Suprapubic skin (tissue), 4 donors: ENCODE data around the gene FIP1L1.

Source experiments
- CTCF ChIP-seq, 2 donors: fragments of 200-600 bp in 1 of 2; fragments of 450-650 bp in 1 of 2; sonication (generic) in 1 of 2; IDR thresholded peaks; one replicate each; pipeline ENCODE4 v1.5.1; 2016 to 2019; ENCODE audit warnings: antibody characterized with exemption in 2 of 2, mild to moderate bottlenecking in 1 of 2, moderate library complexity in 1 of 2
- EP300 ChIP-seq: sonication (generic); formaldehyde crosslinking; IDR thresholded peaks from one replicate; pipeline ENCODE4 v1.6.1; 2017; ENCODE audit warnings: antibody characterized with exemption
- POLR2A ChIP-seq, 2 donors: fragments of 450-650 bp; IDR thresholded peaks; one replicate each; pipeline ENCODE4 v1.6.1; 2017; ENCODE audit warnings: antibody characterized with exemption in 2 of 2, mild to moderate bottlenecking in 2 of 2, moderate library complexity in 2 of 2
- POLR2AphosphoS5 ChIP-seq, 3 donors: sonication (generic); formaldehyde crosslinking; IDR thresholded peaks; one replicate each; pipeline ENCODE4 v1.6.1; 2017; ENCODE audit warnings: antibody characterized with exemption in 3 of 3

DNA sequence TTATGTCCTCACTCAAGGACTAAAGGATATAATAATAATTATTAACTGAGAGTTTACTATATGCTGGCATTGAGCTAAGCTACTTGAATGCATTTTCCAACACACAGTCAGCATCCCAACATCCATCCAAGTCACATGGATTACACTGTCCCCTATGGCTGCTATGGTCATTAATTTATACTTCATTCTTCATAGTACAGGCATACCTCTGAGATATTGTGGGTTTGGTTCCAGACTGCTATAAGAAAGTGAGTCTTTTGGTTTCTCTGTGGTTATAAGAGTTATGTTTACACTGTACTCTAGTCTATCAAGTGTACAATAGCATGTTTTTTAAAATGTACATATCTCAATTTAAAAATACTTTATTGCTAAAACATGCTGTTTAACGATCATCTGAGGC, 124.7 kb downstream of the FIP1L1 start:
- TF ChIP-seq CTCF (IDR thresholded peaks at IDR 0.05) (no peak), POLR2A (IDR thresholded peaks at IDR 0.05) (no peak), EP300 (no peak), POLR2AphosphoS5 (IDR thresholded peaks at IDR 0.05) (no peak)
